ENCODE data around the gene FBXO31. TPM values are rescaled to one million over a fixed set of nuclear protein-coding genes. Genes with fewer than 3 reads are reported as not detected.
A peak's percentile ranks its signal among the peaks of the same experiment; 100 is the strongest.
"Not testable (repeated sequence)": the region's sequence is repeated elsewhere in the genome, so short reads cannot be mapped to it uniquely, and the experiment has no call there.

Gene FBXO31
- total RNA-seq, 1 experiment from 2014 or later = 11.5 TPM

DNA sequence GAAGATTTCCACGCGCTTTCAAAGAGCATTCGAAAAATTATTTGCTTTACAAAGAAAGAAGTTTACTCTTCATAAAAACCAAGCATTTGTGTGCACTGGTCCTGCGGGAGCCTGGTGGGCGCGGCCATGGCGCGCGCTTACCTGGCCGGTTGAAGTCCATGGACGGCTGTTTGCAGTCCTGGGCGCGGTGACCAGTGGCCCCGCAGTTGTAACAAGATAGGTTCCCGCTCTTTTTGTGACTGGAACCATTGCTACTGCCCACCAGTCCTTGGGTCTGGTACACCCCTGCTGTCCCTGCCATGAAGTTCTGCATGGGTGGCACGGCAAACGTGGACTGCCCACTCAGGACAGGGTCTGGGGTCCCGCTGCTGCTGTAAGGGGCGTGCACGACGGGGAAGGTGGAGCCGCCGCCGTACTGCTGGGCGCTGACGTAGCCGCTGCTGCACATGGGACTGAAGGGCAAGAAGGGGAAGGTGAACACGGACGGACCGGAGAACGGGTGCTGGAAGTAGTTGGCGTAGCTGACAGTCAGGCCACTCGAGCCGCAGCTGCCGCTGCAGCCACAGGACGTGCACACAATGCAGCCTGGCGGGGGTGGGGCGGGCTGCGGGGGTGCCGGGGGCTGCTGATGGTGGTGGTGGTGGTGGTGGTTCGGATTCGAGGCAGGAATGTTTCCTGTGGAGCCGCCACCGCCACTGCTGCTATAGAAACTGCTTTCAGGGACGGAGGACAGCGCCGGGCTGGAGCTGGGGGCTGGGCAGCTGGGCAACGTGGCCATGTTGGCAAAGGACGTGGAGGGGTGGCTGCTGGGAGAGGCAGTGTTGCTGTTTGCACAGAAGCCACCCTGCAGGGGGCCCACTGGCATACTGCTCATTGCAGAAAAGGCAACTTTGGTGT lies 28.0 kb upstream of the FBXO31 start:
- no peak for DNase-seq (ENCODE audit: low read depth)

DNA sequence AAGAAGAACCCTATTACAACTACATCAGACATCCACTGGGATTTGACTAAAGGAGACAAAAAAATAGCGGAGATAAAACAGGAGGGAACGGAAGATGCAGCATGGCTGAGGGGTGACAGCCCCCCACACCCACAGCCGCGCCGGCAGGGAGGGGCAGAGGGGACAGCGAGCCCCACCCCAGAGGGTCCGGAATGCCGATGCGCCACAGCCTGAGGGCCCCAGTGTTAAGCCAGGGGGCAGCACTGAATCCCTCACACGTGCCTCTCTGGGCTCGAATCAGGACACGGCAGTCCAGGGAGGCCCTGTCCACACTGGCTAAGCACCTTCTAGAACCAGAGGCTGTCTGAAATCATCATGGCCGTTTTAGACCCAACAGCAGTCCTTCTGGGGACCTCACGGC lies 27.4 kb upstream of the FBXO31 start:
- DNase-seq (ENCODE audit: low read depth) = no peak

DNA sequence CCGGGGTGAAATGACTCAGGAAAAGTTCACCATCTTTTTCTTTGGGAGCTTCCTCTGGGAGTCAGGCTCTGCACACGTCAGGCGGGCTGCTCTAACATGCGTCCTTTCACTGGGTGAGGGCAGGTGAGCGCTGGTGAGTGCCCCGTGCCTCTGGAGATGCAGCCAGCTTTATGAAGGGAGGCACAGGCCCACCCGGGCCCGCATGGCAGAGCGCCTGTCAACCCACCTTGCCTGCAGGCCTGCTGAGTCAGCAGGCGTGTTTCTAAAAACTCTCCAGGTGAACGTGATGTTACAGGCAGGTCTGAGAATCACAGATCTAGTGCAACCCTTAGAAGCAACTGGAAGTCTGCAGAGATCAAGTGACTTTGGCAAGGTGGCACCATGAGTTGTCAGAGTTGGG lies 27.0 kb upstream of the FBXO31 start:
- no peak for DNase-seq (ENCODE audit: low read depth)

DNA sequence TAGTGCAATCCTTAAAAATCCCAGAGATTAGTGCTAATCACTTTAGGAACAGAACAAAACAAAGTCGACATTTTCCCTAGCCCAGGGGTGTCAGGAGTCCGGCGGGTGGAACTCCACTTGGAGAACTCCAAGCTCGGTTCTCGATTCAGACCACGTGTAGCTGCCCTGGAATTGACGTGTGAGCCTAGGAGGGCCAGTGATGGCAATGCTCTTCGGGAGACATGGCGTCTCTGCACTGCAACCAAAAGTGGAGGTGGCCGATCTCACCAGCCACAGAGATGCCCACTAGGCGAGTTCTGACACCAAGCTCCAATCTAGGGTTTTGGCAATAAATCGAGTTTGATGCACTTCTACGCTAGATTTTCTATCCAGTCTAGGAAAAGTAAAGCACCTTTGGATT lies 26.2 kb upstream of the FBXO31 start:
- DNase-seq (ENCODE audit: low read depth) = no peak

DNA sequence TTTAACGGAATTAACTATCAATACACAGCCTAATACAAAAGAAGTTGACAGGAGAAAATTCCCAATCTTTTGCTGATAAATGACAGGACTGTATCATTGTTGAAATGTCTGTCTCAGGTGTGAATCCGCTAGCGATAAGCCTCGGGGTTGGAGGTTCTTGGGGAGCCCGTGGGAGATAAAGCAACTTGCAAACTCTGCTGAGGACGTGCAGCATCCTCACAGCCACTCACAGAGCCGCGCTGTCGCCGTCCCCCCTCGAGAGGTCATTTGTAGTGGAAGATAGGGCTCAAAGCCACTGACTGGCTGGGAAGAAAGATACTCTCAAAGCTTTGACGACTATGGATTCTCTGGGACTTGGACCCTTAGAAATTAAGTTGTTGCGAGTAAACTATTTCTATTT lies 25.6 kb upstream of the FBXO31 start:
- DNase-seq (ENCODE audit: low read depth) = no peak

DNA sequence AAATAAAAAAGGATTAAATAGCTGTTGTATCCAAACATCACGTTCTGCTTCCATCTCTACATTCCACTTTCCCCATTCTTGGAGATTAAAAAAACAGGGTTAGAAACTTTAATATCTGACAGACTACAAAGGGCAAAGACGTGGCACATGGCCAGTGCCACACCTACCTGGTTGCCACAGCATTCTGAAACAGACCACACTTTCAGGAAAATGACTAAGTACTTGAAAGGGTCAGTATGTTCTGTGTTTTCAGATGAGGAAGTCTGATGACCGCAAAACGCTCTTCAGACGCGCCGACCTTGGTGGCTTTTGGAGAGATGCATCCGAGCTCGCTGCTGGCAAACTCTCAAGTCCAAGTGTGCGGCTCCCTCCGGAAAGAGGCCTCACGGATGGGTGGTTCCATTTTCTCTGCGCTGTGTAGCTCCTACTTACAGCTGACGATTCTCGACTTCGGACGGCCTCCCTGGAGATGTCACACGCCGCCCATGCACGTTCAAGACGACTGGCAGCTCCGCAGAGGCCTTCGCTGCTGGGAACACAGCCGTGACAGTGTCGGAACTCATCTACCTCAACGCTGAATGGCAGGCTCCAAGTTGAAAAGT lies 24.0 kb upstream of the FBXO31 start:
- DNase-seq (ENCODE audit: low read depth) = peak; percentile 94

DNA sequence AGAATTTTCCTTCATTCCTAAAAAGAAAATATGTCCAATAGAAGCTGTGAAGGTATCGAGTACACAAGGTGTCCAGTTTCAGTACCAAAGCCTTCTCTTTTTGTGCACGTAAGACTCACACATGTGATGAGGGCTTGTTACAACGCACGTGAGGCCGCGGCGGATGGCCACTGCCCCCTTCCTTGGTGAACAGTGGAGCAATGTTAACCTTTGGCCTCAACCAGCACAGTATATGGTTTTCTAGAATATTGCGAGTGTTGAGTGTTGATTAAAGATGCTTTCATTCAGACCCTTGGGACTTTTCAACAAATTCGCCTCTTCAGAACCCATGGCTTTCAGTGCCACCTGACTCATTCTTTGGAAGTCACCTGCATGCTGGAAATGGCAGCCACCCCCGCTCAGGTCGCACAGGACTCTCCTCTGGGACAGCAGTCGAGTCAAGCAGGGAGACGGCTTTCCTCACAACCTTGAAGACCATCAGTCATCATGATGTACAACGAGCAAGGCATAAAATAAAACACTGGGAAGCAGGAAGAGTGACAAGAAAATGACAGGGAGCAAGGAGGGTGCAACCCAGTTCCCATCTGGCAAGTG lies 23.0 kb upstream of the FBXO31 start:
- no peak for DNase-seq (ENCODE audit: low read depth)

DNA sequence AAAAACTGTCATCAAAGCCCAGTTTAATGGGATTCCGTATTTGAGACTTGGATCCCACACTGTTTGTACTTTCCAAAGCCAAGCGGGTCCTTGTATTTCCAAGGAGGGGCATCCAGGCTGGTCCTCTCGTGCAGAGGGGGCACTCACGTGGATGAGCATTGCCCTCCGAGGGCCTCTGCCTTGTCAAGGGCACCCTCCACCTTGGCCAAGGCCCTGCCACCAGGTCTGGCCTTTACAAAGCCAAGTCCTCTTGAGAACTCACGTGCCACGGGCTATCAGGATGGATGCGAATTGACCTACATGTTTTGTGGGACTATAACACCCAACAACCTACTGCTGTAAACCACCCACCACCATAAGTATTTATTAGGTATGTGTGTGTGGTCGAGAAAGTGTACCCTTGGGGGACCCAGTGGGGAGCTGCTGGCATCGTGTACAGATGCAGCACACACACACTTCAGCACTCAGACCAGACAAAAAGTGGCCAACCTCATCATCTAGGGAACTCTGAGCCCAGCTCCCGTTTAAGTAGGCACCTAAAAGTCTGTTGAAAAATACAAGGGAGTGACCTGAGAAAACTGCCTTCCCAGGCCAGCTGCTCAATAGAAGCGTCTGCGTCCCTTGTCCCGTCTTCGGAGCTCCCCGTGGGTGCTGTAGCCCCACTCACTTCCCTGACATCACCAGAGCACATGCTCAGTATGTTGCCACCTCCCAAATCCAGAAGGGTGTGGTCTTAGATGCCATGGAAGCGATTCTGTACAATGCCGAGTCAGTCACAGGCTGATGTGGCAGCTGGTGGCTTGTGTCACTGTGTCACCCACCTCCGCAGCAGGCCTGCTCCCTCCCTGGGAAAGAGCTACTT lies 21.4 kb upstream of the FBXO31 start:
- no peak for DNase-seq (ENCODE audit: low read depth)

DNA sequence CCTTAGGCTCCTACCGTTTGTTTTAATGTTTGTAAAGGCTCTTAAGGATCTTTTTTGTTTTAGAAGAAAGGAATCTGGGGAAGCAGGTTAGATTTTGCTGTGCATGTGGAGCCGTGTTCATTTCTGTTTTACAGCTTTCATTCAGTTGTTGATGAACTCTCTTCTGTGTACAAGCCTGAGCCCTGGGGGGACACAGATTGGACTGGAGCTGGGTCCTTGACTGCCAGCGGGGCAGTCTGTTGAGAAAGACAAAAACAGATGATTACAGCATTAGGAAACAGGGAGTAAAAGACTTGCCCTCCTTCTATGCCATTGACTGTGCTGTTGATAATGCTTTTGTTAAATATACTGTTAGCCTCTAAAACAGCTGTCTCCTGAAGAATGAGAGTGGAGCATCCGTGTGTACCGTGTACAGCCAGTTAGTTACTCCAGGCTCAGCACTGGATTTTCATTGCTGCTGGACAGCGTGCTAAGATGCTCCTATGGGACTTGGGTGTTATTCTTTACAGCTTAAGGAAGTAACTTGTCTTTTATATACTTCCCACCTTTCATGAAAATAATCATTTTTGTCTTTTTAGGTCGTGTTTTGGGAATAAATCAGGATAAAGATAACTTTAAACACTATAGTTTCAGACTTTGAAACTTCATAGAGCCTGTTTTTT lies 11.7 kb upstream of the FBXO31 start:
- no peak for DNase-seq (ENCODE audit: low read depth)

DNA sequence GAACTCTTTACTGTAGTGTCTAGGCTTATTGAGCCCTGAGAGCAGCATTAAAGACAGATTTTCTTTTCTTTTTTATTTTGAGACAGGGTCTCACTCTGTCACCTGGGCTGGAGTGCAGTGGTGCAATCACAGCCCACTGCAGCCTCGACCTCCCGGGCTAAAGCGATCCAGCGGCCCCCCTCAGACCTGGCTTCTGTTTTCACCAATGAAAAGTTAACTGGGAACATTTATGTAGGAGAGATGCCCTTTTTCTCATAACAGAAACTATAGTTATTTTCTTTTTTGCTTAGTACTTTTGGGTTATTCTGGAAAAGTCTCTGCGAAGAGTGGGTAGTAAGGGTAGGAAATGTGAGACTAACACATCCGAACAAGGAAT lies 10.1 kb upstream of the FBXO31 start:
- DNase-seq (ENCODE audit: low read depth) = no peak

DNA sequence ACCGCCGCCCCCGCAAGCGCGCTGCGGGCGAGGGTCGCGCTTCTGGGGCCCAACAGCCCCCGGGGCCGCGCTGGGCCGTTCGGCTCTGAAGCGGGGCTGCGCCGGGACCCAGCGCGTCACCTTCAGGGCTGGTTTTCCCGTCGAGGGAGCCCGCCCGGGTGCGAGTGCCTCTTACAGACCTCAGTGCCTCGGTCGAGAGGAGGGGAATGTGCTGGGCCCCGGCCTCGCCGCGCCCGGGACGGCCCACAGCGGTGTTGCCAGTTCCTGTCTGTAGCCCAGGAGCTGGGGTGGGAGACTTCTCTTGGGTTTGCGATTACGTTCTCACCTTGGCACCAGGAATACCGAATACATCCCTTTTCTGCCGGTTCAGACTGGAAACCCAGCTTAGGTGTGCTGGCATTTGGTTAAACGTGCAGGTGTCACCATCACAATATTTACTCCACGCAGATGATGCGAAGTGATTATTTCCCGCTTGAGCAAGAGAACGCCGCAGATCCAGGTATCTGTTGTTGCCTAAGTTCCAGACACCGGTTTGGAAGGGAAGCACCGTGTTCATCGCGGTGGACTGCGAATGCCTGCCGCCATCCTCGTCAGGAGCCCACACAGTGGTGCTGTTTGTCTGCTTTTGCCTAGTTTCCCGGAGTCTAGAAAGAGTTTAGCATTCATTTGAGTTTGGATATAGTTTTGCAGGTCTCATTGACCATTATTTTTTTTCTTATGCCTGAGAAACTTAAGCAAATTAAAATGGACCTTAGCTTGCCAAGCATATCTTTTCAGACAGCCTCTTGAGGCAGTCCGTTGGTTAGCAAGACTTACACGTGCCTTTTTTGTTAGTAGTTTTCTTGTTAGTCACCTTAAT lies 9.5 kb upstream of the FBXO31 start:
- peak; percentile 61 for DNase-seq (ENCODE audit: low read depth)

DNA sequence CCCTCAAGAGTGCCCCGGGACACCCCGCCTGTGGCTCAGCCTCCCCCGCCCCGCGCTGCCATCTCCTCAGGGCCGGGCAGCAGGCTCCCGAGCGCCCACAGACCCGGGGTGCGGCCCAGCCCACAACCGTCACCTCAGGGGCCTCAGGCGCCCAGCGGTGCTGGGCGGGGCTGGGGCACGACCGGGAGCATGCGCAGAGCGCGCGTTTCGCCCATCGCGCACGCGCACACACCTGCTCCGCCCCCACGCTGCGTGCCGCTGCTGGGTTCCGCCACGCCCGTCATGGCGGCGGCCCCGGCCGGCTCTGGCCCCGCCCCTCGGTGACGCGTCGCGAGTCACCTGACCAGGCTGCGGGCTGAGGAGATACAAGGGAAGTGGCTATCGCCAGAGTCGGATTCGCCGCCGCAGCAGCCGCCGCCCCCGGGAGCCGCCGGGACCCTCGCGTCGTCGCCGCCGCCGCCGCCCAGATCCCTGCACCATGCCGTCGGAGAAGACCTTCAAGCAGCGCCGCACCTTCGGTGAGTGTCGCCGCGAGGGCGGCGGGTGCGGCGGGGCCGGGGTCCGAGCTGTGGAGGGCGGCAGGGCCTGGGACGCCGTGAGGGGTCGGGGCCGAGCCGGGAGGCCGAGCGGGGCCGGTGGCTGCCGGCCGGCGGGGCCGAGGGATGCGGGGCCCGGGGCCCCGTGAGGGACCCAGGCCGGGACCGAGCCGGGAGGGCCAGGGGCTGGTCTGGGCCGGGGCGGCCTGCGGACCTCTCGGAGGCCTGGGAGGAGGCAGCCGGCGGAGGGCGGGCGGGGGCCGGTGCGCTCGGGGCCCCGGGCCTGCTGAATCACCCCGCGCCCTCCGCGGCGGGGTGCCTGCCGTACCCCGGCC lies 8.6 kb upstream of the FBXO31 start, which contains the start of gene MAP1LC3B:
TSS of gene MAP1LC3B (plus strand) at position 387 of the 871 bp plus-strand sequence. CDS start at position 479, 92 bp downstream.
- peak; percentile 94 for DNase-seq (ENCODE audit: low read depth)

DNA sequence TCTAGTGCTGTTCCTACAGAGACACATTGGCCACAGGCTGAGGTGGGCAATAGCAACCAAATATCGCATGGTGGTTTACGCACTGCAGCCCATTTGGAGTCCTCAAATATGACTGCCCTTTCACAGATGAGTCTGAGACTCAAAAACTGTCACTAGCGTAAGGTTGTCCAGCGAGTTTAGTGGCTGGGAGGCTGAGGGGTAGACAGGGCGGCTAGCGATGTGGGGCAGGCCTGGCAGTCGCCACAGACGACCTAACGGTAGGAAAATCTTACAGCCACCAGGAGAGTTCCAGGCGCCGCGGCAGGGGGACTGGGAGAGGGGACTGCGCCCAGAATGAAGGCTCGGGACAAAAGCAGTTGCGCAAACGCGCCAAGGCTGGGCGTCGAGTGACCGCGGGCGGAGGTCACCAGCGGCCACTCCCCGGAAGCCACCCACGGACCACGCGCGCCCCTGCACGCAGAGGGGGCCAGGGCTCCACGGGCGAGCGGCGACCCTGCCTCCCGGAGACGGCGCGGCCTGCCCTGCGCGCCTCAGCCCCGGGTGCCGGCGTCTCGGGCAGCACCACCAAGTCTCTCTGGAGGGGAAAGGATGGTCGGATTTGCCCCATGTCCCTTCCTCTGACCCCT lies 7.9 kb upstream of the FBXO31 start:
- peak; percentile 38 for DNase-seq (ENCODE audit: low read depth)

DNA sequence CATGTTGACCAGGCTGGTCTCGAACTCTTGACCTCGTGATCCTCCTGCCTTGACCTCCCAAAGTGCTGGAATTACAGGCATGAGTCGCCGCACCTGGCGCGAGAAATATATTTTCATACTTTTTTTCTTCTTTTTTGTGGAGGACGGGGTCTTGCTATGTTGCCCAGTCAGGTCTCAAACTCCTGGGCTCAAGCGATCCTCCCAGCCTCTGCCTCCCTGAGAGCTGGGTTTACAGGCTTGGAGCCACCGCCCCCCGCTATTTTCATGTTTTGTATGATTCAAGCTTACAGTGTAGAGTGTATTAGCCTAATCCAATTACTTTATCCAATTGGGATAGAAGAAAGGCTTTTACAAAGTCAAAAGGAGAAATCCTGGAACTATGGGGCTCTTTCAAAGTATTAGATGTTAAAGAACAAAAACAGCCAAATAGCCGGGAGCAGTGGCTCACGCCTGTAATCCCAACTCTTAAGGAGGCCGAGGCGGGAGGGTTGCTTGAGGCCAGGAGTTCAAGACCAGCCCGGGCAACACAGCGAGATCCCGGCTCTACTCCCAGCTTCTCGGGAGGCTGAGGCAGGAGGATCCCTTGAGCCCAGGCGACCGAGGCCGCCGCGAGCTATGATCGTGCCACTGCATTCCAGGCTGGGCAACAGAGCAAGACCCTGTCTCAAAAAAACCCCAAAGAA lies 7.2 kb upstream of the FBXO31 start:
- no peak for DNase-seq (ENCODE audit: low read depth)

DNA sequence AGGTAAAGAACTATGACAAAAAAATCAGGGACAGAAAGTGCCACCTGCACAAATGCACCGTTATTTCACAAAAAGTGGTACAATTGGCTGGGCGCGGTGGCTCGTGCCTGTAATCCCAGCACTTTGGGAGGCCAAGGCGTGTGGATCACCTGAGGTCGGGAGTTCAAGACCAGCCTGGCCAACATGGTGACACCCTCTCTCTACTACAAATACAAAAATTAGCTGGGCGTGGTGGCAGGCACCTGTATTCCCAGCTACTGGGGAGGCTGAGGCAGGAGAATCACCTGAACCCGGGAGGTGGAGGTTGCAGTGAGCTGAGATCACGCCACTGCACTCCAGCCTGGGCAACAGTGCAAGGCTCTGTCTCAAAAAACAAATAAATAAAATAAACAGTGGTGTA lies 6.3 kb upstream of the FBXO31 start:
- not testable (repeated sequence) for DNase-seq (ENCODE audit: low read depth)

DNA sequence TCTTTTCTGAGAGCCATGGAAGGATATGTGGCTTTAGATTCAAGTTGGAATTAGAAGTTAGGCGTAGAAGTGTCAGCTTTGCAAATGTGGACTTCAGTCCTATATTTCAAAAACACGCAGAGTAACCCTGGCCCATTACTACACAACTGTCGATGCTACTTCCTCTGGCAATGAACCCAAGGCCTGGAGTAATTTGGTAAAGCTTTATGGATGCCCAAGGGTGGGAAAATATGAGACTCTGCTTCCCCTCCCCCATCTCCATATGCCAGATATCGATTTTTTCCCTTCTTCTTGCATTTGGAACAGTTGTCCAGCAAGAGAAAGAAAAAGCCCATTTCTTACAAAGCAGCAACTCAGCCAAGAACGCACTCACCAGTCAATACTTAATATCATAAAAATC lies 5.7 kb upstream of the FBXO31 start:
- no peak for DNase-seq (ENCODE audit: low read depth)

DNA sequence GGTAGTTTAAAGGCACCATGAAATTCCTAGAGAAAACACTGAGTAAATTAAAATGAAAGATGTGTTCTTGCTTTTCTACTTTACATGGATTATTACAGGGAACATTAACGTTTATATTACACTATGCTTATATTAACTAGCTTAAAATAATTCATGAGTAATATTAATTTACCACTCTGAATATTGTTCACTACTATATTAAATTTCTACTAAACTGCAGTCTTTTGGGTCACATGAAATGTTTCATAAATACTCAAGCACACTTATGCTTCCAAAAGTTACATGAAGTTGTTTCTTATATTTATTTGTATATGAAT lies 5.2 kb upstream of the FBXO31 start:
- no peak for DNase-seq (ENCODE audit: low read depth)
